H1 (cell line): ENCODE measurements around the gene ABCC6.
"Not testable (repeated sequence)": the region's sequence is repeated elsewhere in the genome, so short reads cannot be mapped to it uniquely, and the experiment has no call there.

Source experiments
- ATF3 ChIP-seq: IDR thresholded peaks from 2 replicates; pipeline ENCODE4 v1.6.1; 2011; ENCODE audit warnings: low read depth, mild to moderate bottlenecking, low read length; ENCODE audit not compliant: insufficient read depth
- EGR1 ChIP-seq: IDR thresholded peaks from 2 replicates; pipeline ENCODE4 v1.6.1; 2011; ENCODE audit warnings: low read depth, low read length, borderline replicate concordance
- JUND ChIP-seq: IDR thresholded peaks from 2 replicates; pipeline ENCODE4 v1.6.1; 2011; ENCODE audit warnings: mild to moderate bottlenecking, improper control_type of control experiment, low read length
- KDM5A ChIP-seq: fragments of 200-600 bp; IDR thresholded peaks from 2 replicates; pipeline ENCODE4 v1.7.1; 2012; ENCODE audit warnings: mild to moderate bottlenecking, low read length, inconsistent platforms, mixed read lengths
- PHF8 ChIP-seq: fragments of 200-600 bp; sonication (generic); conservative IDR thresholded peaks from 2 replicates; pipeline ENCODE4 v1.7.1; 2012; ENCODE audit warnings: low read depth, mild to moderate bottlenecking, inconsistent platforms, low read length, moderate library complexity
- RAD21 ChIP-seq, 2 experiments: IDR thresholded peaks in 1 of 2; conservative IDR thresholded peaks in 1 of 2; 2 replicates each; pipeline ENCODE4 v1.6.1; 2011; ENCODE audit warnings: low read depth in 2 of 2, low read length in 2 of 2, improper control_type of control experiment in 1 of 2, inconsistent platforms in 1 of 2, mild to moderate bottlenecking in 1 of 2, moderate library complexity in 1 of 2
- SP1 ChIP-seq: IDR thresholded peaks from 2 replicates; pipeline ENCODE4 v1.6.1; 2011; ENCODE audit warnings: low read depth, low read length
- TAF1 ChIP-seq: IDR thresholded peaks from 2 replicates; pipeline ENCODE4 v1.6.1; 2011; ENCODE audit warnings: mild to moderate bottlenecking, low read depth, low read length
- TAF7 ChIP-seq: optimal IDR thresholded peaks from 2 replicates; pipeline ENCODE3; 2011; ENCODE audit warnings: low read depth, mild to moderate bottlenecking, inconsistent platforms, low read length, moderate library complexity, borderline replicate concordance
- TCF12 ChIP-seq: IDR thresholded peaks from 2 replicates; pipeline ENCODE4 v1.6.1; 2011; ENCODE audit warnings: low read depth, mild to moderate bottlenecking, low read length
- TF ChIP-seq, protein P1 (sequence below), 3 experiments: IDR thresholded peaks; 1 replicate in 2 of 3; 2 replicates in 1 of 3; pipeline versions ENCODE4 v1.5.1 to v1.6.1; 2011; ENCODE audit warnings: low read length in 3 of 3, mild to moderate bottlenecking in 3 of 3, inconsistent platforms in 2 of 3, low read depth in 1 of 3, moderate library complexity in 1 of 3; ENCODE audit not compliant: insufficient read depth in 1 of 3; ENCODE audit errors: control extremely low read depth in 1 of 3
- TF ChIP-seq, protein P2 (sequence below): IDR thresholded peaks from 2 replicates; pipeline ENCODE4 v1.6.1; 2012; ENCODE audit warnings: low read length, inconsistent platforms

GRCh38 chr16:16161840-16162239 is 61.5 kb downstream of the ABCC6 start:
- TF ChIP-seq PHF8; SP1; TAF1; TCF12; EGR1; RAD21 (IDR thresholded peaks at IDR 0.05 in 1 of 2, conservative IDR thresholded peaks at IDR 0.05 in 1 of 2; ENCODE audit: low read depth in 2 of 2, low read length in 2 of 2); ATF3; KDM5A; JUND; TAF7: not testable (repeated sequence)
- TF ChIP-seq, protein P1, sequence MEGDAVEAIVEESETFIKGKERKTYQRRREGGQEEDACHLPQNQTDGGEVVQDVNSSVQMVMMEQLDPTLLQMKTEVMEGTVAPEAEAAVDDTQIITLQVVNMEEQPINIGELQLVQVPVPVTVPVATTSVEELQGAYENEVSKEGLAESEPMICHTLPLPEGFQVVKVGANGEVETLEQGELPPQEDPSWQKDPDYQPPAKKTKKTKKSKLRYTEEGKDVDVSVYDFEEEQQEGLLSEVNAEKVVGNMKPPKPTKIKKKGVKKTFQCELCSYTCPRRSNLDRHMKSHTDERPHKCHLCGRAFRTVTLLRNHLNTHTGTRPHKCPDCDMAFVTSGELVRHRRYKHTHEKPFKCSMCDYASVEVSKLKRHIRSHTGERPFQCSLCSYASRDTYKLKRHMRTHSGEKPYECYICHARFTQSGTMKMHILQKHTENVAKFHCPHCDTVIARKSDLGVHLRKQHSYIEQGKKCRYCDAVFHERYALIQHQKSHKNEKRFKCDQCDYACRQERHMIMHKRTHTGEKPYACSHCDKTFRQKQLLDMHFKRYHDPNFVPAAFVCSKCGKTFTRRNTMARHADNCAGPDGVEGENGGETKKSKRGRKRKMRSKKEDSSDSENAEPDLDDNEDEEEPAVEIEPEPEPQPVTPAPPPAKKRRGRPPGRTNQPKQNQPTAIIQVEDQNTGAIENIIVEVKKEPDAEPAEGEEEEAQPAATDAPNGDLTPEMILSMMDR (IDR thresholded peaks at IDR 0.05; ENCODE audit: control extremely low read depth in 1 of 3, insufficient read depth in 1 of 3, low read depth in 1 of 3, low read length in 3 of 3) = not testable (repeated sequence)
- TF ChIP-seq, protein P2, sequence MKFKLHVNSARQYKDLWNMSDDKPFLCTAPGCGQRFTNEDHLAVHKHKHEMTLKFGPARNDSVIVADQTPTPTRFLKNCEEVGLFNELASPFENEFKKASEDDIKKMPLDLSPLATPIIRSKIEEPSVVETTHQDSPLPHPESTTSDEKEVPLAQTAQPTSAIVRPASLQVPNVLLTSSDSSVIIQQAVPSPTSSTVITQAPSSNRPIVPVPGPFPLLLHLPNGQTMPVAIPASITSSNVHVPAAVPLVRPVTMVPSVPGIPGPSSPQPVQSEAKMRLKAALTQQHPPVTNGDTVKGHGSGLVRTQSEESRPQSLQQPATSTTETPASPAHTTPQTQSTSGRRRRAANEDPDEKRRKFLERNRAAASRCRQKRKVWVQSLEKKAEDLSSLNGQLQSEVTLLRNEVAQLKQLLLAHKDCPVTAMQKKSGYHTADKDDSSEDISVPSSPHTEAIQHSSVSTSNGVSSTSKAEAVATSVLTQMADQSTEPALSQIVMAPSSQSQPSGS = not testable (repeated sequence)
